Thyroid gland (tissue), 4 donors: ENCODE measurements around the gene SNAP47.

ENCODE experiments used
- POLR2A ChIP-seq, 2 donors: fragments of 450-650 bp; IDR thresholded peaks; one replicate each; pipeline ENCODE4 v1.6.1; 2017; ENCODE audit warnings: antibody characterized with exemption in 2 of 2, mild to moderate bottlenecking in 2 of 2, moderate library complexity in 1 of 2
- TF ChIP-seq, protein P1 (sequence below), 6 experiments: fragments of 200-600 bp in 3 of 6; fragments of 450-650 bp in 3 of 6; sonication (generic) in 3 of 6; IDR thresholded peaks; one replicate each; pipeline ENCODE4 v1.5.1; 2016 to 2019; ENCODE audit warnings: antibody characterized with exemption in 6 of 6, mild to moderate bottlenecking in 2 of 6, inconsistent platforms in 1 of 6, moderate library complexity in 1 of 6

DNA sequence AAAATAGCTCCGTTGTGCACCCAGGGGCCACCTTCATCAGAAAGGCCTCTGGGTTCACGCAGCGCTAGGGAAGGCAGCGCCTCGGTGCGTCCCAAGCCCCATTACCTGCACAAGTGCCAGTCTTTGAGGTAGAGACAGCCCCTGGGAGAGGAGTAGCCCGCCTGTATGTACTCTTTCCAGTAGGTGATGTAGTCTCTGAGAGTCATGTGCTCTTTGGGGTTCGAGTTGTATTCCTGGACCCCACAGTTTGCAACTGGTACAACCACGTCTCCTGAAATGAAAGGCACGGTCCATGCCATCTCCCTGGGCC, 734 bp upstream of the SNAP47 start:
- TF ChIP-seq, protein P1, sequence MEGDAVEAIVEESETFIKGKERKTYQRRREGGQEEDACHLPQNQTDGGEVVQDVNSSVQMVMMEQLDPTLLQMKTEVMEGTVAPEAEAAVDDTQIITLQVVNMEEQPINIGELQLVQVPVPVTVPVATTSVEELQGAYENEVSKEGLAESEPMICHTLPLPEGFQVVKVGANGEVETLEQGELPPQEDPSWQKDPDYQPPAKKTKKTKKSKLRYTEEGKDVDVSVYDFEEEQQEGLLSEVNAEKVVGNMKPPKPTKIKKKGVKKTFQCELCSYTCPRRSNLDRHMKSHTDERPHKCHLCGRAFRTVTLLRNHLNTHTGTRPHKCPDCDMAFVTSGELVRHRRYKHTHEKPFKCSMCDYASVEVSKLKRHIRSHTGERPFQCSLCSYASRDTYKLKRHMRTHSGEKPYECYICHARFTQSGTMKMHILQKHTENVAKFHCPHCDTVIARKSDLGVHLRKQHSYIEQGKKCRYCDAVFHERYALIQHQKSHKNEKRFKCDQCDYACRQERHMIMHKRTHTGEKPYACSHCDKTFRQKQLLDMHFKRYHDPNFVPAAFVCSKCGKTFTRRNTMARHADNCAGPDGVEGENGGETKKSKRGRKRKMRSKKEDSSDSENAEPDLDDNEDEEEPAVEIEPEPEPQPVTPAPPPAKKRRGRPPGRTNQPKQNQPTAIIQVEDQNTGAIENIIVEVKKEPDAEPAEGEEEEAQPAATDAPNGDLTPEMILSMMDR (IDR thresholded peaks at IDR 0.05) = no peak
- TF ChIP-seq POLR2A (IDR thresholded peaks at IDR 0.05) = no peak
